ENCODE measurements around the gene ZFHX3.

Gene ZFHX3

DNA sequence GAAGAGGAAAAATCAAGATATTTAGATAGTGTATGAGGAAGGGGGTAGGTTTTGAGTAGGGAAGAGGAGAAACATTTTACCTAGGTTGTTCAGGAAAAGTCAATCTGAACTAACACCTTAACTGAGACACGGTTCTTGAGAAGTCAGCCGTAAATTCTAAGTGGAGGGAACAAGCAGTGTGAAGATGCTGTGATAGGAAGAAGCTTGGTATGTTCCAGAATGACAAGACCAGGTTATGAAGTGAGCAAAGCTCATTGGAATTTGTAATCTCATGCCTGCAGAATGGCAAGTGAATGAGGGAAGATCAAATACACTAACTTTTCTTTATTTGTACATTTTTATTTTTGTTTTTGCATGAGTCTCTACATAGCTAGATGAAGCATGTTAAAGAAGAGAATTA lies 307.6 kb downstream of the ZFHX3 start:
- Histone ChIP-seq H3K9me3 (no peaks in the 10 kb centered on the region), H3K4me1 (ENCODE audit: control insufficient read depth in 1 of 2, insufficient read depth in 1 of 2, low read depth in 1 of 2, low read length in 1 of 2) (no peaks in the 10 kb centered on the region), H3K36me3 (no peaks in the 10 kb centered on the region), H3K27me3 (no peaks in the 10 kb centered on the region), H3K27ac (no peak overlapping the region), H3K4me3 (ENCODE audit: low read depth in 1 of 2, low read length in 1 of 2) (no peak overlapping the region)
- TF ChIP-seq CTCF (IDR thresholded peaks at IDR 0.05): no peak

- Histone ChIP-seq H3K9me3 (no peaks in the 10 kb centered on the region), H3K27ac (no peak overlapping the region), H3K27me3 (no peaks in the 10 kb centered on the region), H3K36me3 (no peaks in the 10 kb centered on the region), H3K4me3 (ENCODE audit: low read depth in 1 of 2, low read length in 1 of 2) (no peak overlapping the region), H3K4me1 (ENCODE audit: control insufficient read depth in 1 of 2, insufficient read depth in 1 of 2, low read depth in 1 of 2, low read length in 1 of 2) (no peaks in the 10 kb centered on the region)
- no peak for TF ChIP-seq CTCF (IDR thresholded peaks at IDR 0.05)
These were observed 308.4 kb downstream of the ZFHX3 start for GRCh38 chr16:72739577-72739976.

GRCh38 chr16:72736074-72736473 lies 311.9 kb downstream of the ZFHX3 start:
- Histone ChIP-seq H3K4me1 (ENCODE audit: control insufficient read depth in 1 of 2, insufficient read depth in 1 of 2, low read depth in 1 of 2, low read length in 1 of 2) (no peaks in the 10 kb centered on the region), H3K27me3 (no peaks in the 10 kb centered on the region), H3K4me3 (ENCODE audit: low read depth in 1 of 2, low read length in 1 of 2) (no peak overlapping the region), H3K36me3 (no peaks in the 10 kb centered on the region), H3K27ac (no peak overlapping the region), H3K9me3 (no peaks in the 10 kb centered on the region)
- TF ChIP-seq CTCF (IDR thresholded peaks at IDR 0.05): no peak
